WTC11 (cell line): Measurements from ENCODE around the gene TCHP. TPM values are rescaled to one million over a fixed set of nuclear protein-coding genes. Genes with fewer than 3 reads are reported as not detected.

ENCODE experiments used
- ATAC-seq: fragments of 200-7000 bp; cut with Tn5 transposase; 2 replicates; pipeline ENCODE4 v1.10.0; 2021; ENCODE audit warnings: mild to moderate bottlenecking, moderate library complexity
- CTCF ChIA-PET: fragments of 300-600 bp; sonication (Branson Sonifier 250); formaldehyde crosslinking; loops from one replicate; lab custom pipeline; 2021; ENCODE audit warnings: antibody characterized with exemption; lab: Charles Lee
- POLR2A ChIA-PET: fragments of 350-600 bp; sonication (Branson Sonifier 250); formaldehyde crosslinking; loops from one replicate; lab custom pipeline; 2021; ENCODE audit warnings: antibody characterized with exemption; lab: Charles Lee
- DNase-seq: peaks from one replicate; pipeline ENCODE4 v3.0.0; 2021; ENCODE audit warnings: low spot score
- H3K27ac Mint-ChIP-seq: 2 replicates; pipeline ENCODE4 v1.8.0; 2021; ENCODE audit warnings: mixed read lengths
- H3K27me3 Mint-ChIP-seq: 2 replicates; pipeline ENCODE4 v1.8.0; 2021; ENCODE audit warnings: low read depth, mild to moderate bottlenecking, moderate library complexity, mixed read lengths
- H3K36me3 Mint-ChIP-seq: 2 replicates; pipeline ENCODE4 v1.8.0; 2021; ENCODE audit warnings: mixed read lengths
- H3K4me1 Mint-ChIP-seq: 2 replicates; pipeline ENCODE4 v1.8.0; 2022; ENCODE audit warnings: mixed read lengths
- H3K4me3 Mint-ChIP-seq: 2 replicates; pipeline ENCODE4 v1.8.0; 2021; ENCODE audit warnings: mild to moderate bottlenecking, moderate library complexity, mixed read lengths
- H3K9me3 Mint-ChIP-seq: 2 replicates; pipeline ENCODE4 v1.8.0; 2021; ENCODE audit warnings: mixed read lengths
- AR ChIP-seq: fragments of 250-450 bp; sonication (Bioruptor Pico); IDR thresholded peaks from 2 replicates; pipeline ENCODE4 v1.9.0; 2021; ENCODE audit warnings: mild to moderate bottlenecking
- ATF6 ChIP-seq: sonication (generic); formaldehyde crosslinking; IDR thresholded peaks from 2 replicates; pipeline ENCODE4 v1.8.1; 2023; ENCODE audit warnings: mild to moderate bottlenecking, missing genetic modification reagents
- CTCF ChIP-seq: fragments of 200-600 bp; IDR thresholded peaks from 2 replicates; pipeline ENCODE4 v1.8.0; 2022; ENCODE audit warnings: antibody characterized with exemption
- FOXP1 ChIP-seq: sonication (generic); formaldehyde crosslinking; IDR thresholded peaks from 2 replicates; pipeline ENCODE4 v1.8.0; 2022; ENCODE audit warnings: missing genetic modification reagents, mild to moderate bottlenecking, moderate library complexity, borderline replicate concordance
- FOXP4 ChIP-seq: sonication (generic); formaldehyde crosslinking; IDR thresholded peaks from 2 replicates; pipeline ENCODE4 v1.8.0; 2022; ENCODE audit warnings: mild to moderate bottlenecking, missing genetic modification reagents
- HMGA2 ChIP-seq: fragments of 250-450 bp; sonication (Bioruptor Pico); IDR thresholded peaks from 2 replicates; pipeline ENCODE4 v1.4.0; 2021; ENCODE audit warnings: mild to moderate bottlenecking, moderate library complexity
- HMGXB4 ChIP-seq: sonication (generic); formaldehyde crosslinking; IDR thresholded peaks from 2 replicates; pipeline ENCODE4 v1.8.1; 2023; ENCODE audit warnings: mild to moderate bottlenecking, moderate library complexity, missing genetic modification reagents
- JUN ChIP-seq: sonication (generic); formaldehyde crosslinking; IDR thresholded peaks from 2 replicates; pipeline ENCODE4 v1.8.0; 2023; ENCODE audit warnings: mild to moderate bottlenecking, missing genetic modification reagents
- MAX ChIP-seq: sonication (generic); formaldehyde crosslinking; IDR thresholded peaks from 2 replicates; pipeline ENCODE4 v1.8.0; 2022; ENCODE audit warnings: mild to moderate bottlenecking, missing genetic modification reagents
- NFATC4 ChIP-seq: fragments of 250-450 bp; sonication (Bioruptor Pico); IDR thresholded peaks from 2 replicates; pipeline ENCODE4 v1.9.0; 2021; ENCODE audit warnings: mild to moderate bottlenecking
- NFE2L1 ChIP-seq: sonication (generic); formaldehyde crosslinking; IDR thresholded peaks from 2 replicates; pipeline ENCODE4 v1.8.1; 2023; ENCODE audit warnings: missing genetic modification reagents
- STAT6 ChIP-seq: sonication (generic); formaldehyde crosslinking; conservative IDR thresholded peaks from 2 replicates; pipeline ENCODE4 v1.8.1; 2023; ENCODE audit warnings: mild to moderate bottlenecking, low read depth, missing genetic modification reagents, moderate library complexity
- TEAD1 ChIP-seq: sonication (generic); formaldehyde crosslinking; IDR thresholded peaks from 2 replicates; pipeline ENCODE4 v1.8.0; 2022; ENCODE audit warnings: mild to moderate bottlenecking, missing genetic modification reagents
- TEAD4 ChIP-seq: sonication (generic); formaldehyde crosslinking; IDR thresholded peaks from 2 replicates; pipeline ENCODE4 v1.8.0; 2022; ENCODE audit warnings: mild to moderate bottlenecking, missing genetic modification reagents
- ZBTB21 ChIP-seq: sonication (generic); formaldehyde crosslinking; IDR thresholded peaks from 2 replicates; pipeline ENCODE4 v1.8.1; 2023; ENCODE audit warnings: mild to moderate bottlenecking, missing genetic modification reagents, borderline replicate concordance
- ZMAT4 ChIP-seq: fragments of 250-450 bp; sonication (Bioruptor Pico); IDR thresholded peaks from 2 replicates; pipeline ENCODE4 v1.9.0; 2021; ENCODE audit warnings: mild to moderate bottlenecking
- ZNF219 ChIP-seq: sonication (generic); formaldehyde crosslinking; IDR thresholded peaks from 2 replicates; pipeline ENCODE4 v1.8.0; 2023; ENCODE audit warnings: missing genetic modification reagents, mild to moderate bottlenecking, borderline replicate concordance
- ZNF423 ChIP-seq: fragments of 250-450 bp; sonication (Bioruptor Pico); IDR thresholded peaks from 2 replicates; pipeline ENCODE4 v2.1.2; 2022; ENCODE audit warnings: mild to moderate bottlenecking, moderate library complexity
- ZSCAN18 ChIP-seq: fragments of 250-450 bp; sonication (Bioruptor Pico); IDR thresholded peaks from 2 replicates; pipeline ENCODE4 v2.1.2; 2022; ENCODE audit warnings: mild to moderate bottlenecking, moderate library complexity
- total RNA-seq: library from RNA; stranded (reverse); gene quantifications from 3 replicates; pipeline ENCODE4 v1.2.3, GENCODE V29; 2021

The TCHP gene
- total RNA-seq, 1 experiment from 2014 or later, result 7.9 TPM

- Mint-ChIP-seq H3K27me3 (no peaks in the 10 kb centered on the region), H3K27ac (no peak overlapping the region), H3K4me3 (no peak overlapping the region), H3K4me1 (no peaks in the 10 kb centered on the region), H3K9me3 (no peaks in the 10 kb centered on the region), H3K36me3 (peaks cover 38% of the 10 kb centered on the region)
- DNase-seq, result no peak
- no peak for ATAC-seq
- CTCF ChIA-PET, result no interaction called here
- TF ChIP-seq FOXP1 (CRISPR knock-in tag), result no peak
- TF ChIP-seq ZNF219, result no peak
- TF ChIP-seq MAX, result no peak
- TF ChIP-seq CTCF, result no peak
- no peak for TF ChIP-seq ZSCAN18 (CRISPR knock-in tag)
- TF ChIP-seq ZNF423 (CRISPR knock-in tag), result no peak
- TF ChIP-seq TEAD1, result no peak
- no peak for TF ChIP-seq ZMAT4
- POLR2A ChIA-PET, result no interaction called here
These were observed 52.8 kb downstream of the TCHP start for GRCh38 chr12:109952873-109953272.

GRCh38 chr12:109953656-109954055 is 53.6 kb downstream of the TCHP start:
- Mint-ChIP-seq H3K36me3 (peaks cover 39% of the 10 kb centered on the region), H3K27me3 (no peaks in the 10 kb centered on the region), H3K4me3 (no peak overlapping the region), H3K9me3 (no peaks in the 10 kb centered on the region), H3K4me1 (no peaks in the 10 kb centered on the region), H3K27ac (peak overlapping the region; percentile 79; the same call in 1 of the 2 replicates)
- ATAC-seq (no peak), DNase-seq (no peak)
- ChIA-PET POLR2A (no interaction called here), CTCF (no interaction called here)
- TF ChIP-seq TEAD4 (CRISPR knock-in tag), result no peak
- no peak for TF ChIP-seq NFATC4 (CRISPR knock-in tag)
- no peak for TF ChIP-seq NFE2L1 (CRISPR knock-in tag)
- TF ChIP-seq STAT6 (CRISPR knock-in tag), result no peak
- TF ChIP-seq HMGXB4 (CRISPR knock-in tag), result no peak
- TF ChIP-seq FOXP4 (CRISPR knock-in tag), result no peak
- TF ChIP-seq JUN (CRISPR knock-in tag), result no peak
- TF ChIP-seq AR (CRISPR knock-in tag), result no peak
- no peak for TF ChIP-seq ZBTB21
- no peak for TF ChIP-seq HMGA2 (CRISPR knock-in tag)
- TF ChIP-seq ATF6, result no peak
